Measurements from ENCODE around the gene TMTC1.

Gene TMTC1

DNA sequence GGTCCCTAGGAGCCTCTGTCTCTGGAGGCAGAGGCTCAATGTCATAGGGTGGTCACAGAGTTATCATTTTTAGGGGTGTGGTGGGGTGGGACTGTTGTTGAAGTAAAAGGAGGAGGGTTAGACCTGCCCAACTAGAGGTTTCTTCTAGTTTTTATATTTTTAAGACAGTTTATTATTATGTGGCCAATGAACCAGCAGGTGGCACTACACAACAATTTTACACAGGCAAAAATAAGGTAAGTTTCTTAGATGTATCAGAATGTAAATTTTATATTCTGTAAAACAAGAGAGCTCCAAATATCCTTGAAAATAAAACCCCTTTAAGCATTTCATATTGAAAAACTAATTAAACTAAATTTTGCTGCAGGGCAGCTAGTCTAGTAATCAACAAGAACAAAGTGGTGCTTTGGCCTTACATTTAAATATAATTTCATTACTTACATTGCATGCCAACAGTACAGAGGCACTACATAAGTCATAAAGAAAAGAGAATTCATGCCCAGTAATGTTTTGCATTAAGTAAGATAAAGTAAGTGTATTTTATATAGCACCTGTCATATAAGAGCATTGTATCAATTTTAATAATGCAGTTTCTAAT lies 264.1 kb downstream of the TMTC1 start:
- DNase-seq: peak in 1 of 2 experiments; percentile 47

GRCh38 chr12:29518407-29518806 lies 265.3 kb downstream of the TMTC1 start:
- no peak for DNase-seq

DNA sequence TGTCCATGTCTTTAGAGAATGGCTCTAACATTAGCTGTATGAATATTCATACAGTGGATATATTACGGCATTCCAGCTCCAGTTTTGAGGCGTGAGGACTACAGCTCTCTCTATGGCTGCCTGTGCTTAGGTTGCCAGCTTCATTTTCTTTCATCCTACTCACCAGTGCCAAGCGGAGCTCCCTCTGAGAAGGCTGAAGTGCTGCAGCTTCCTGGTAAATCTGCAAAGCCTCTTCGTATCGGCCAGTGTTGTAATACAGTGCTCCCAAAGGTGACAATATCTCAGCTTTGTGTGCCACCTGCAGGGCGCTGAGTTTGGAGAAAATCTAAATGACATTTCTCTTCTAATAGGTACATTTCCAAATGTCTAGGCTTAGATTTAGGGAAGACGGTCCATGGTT lies 266.5 kb downstream of the TMTC1 start:
- peak in 1 of 2 experiments; percentile 4 for DNase-seq

- DNase-seq: no peak
Measured at GRCh38 chr12:29516431-29516875, 267.3 kb downstream of the TMTC1 start.

GRCh38 chr12:29510591-29511185 lies 273.1 kb downstream of the TMTC1 start:
- no peak for DNase-seq

DNA sequence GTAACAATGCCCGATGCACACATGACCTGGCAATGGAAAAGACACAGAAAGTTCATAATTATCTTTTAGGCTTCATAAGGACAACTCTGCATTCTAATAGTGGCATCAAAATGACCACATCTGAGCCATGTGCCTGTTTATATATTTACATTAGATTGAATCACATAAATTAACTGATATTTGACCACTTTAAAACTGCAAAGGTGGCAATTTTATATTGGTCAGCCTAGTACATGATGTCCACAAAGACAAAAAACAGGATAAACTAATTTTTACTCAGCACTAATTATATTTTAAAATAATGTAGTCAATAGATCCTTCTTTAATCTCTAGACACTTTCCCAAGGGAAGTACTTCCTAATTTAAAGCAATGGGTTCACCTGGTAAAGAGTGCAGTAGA lies 274.2 kb downstream of the TMTC1 start:
- DNase-seq: no peak

GRCh38 chr12:29508949-29509348 lies 274.8 kb downstream of the TMTC1 start:
- DNase-seq: no peak

- DNase-seq: no peak
Measured at GRCh38 chr12:29505122-29505521, 278.6 kb downstream of the TMTC1 start.

- no peak for DNase-seq
Measured at GRCh38 chr12:29503283-29503682, 280.5 kb downstream of the TMTC1 start.

DNA sequence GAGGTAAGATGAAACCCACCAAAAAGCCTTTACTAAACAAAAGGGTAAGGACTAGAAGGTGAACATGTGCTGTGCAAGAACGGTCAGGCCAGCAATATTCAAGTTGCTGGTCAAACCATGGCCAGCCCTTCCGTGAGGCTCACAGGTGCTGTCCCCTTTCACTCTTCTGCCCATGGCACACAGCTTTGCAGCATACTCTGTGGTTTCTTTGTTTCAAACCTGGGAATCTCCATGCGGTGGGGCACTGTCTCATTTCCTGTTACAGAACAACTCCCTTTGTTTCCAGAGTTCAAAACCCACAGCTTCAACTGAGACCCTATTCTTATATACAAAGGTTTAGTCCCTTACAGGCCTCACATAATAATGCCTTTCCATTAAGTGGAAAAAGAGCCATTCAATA lies 284.5 kb downstream of the TMTC1 start:
- DNase-seq: no peak

- no peak for DNase-seq
Measured at GRCh38 chr12:29497588-29497987, 286.2 kb downstream of the TMTC1 start, which contains the start of gene OVCH1. Gene OVCH1 (minus strand): TSS chr12:29497686. CDS start chr12:29497686, 0 bp downstream.

- DNase-seq: no peak
Measured at GRCh38 chr12:29492891-29493290, 290.9 kb downstream of the TMTC1 start.

DNA sequence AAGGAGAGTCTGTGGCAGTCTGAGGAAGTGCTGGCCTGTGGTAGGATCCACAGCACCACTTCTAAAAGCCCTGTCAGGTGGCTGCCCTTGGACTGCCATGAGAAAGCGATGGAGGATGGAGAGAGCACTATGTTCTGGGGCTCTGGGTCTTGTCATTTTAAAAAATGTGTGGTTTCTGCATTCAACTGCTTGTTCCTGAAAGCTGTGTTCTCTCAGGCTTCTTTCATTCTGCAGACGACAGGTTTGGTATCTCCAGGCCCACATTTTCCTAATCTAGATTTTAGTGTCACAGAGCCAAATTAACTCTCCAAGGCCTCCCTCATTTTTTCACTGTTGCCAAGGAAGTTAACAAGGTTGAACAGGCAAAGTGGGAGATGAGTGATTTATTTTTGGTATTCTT lies 296.8 kb downstream of the TMTC1 start:
- peak in 1 of 2 experiments; percentile 16 for DNase-seq

- no peak for DNase-seq
Measured at GRCh38 chr12:29463198-29463597, 320.5 kb downstream of the TMTC1 start.

- DNase-seq: no peak
Measured at GRCh38 chr12:29460082-29460481, 323.7 kb downstream of the TMTC1 start.

DNA sequence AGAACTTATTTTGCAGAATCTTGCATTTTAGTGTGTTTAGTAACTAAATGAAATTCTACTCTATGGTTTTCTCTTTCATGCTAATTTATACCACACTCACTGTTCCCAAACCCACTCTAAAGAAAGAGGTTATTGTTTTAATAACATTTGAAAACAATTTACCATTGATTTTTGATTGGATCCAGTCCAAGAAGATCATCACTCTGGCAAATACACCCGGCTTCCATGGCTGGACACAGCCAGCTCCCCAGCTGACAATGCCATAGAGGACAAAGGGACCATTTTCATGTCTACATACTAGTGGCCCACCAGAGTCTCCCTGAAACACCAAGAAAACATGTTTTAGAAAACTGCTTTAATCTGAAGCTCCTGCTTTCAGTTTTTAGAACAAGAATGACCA lies 328.7 kb downstream of the TMTC1 start:
- no peak for DNase-seq

- no peak for DNase-seq
Measured at GRCh38 chr12:29451888-29452287, 331.9 kb downstream of the TMTC1 start.
